Activated CD8-positive, alpha-beta memory T cell treated with anti-CD3 and anti-CD28 coated beads for 4 hours (primary cell): ENCODE data around the gene ACOX3.

ENCODE experiments used
- DNase-seq, 2 donors: peaks; one replicate each; pipeline ENCODE4 v3.0.0-alpha.2; 2020; ENCODE audit warnings: low read depth in 2 of 2

ACOX3 gene

DNA sequence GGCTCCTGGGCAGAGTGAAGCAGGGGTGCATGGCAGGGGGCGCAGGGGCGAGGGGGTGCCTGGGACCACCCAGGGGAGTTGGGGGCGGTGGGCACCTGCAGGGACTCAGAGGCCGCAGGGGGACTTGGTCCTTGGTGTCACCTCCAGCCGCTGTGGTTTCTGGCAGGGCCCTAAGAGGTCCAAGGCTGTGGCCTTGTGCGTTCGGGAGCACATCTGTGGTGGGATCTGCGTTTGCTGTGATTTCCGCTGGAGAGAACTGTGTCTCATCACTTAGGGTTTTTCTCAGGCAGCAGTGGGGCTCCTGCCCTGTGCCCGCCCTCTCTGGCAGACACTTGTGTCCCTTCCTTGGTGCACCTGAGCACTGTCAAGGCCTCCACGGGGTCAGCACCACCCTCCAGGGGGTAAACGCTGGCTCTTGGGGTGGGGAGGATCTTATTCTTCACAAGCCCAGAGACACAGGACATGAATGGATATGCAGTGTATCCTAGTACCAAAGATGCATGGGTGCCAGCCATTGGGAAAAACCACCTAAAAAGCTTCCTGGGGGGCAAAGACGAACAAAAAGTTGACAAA is 66.5 kb downstream of the ACOX3 start:
- DNase-seq: no peak

DNA sequence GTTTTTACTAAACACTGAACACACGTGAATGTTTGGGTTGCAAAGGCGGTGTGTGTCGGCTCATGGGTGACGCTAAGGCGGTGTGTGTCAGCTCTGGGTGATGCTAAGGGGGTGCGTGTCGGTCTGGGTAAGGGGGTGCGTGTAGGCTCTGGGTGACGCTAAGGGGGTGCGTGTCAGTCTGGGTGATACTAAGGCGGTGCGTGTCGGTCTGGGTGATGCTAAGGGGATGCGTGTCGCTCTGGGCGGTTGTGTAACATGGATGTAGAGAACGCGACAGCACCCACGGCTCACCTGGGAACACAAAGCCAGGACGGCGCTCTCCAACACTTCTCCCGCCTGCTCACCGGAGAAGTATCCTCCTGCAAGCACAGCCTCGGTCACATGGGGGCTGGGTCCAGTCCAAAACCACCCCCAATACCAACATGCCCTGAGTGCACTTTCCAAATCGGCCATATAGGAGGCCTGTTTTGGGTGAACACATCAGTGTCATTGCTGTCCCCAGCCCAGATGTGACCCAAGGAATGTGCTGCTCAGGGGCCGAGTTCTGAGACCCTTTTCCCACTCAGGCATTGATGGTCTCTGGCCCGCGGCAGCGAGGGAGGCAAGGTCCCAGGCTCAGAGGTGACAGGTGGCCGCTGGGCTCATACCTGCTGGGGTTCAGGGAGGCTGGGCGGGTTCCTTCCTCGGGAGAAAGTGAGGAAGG is 67.1 kb downstream of the ACOX3 start:
- no peak for DNase-seq

GRCh38 chr4:8372506-8372905 is 68.0 kb downstream of the ACOX3 start:
- DNase-seq: no peak

GRCh38 chr4:8371596-8371995 is 68.9 kb downstream of the ACOX3 start:
- DNase-seq: no peak

GRCh38 chr4:8370835-8371595 is 69.5 kb downstream of the ACOX3 start:
- DNase-seq: no peak

DNA sequence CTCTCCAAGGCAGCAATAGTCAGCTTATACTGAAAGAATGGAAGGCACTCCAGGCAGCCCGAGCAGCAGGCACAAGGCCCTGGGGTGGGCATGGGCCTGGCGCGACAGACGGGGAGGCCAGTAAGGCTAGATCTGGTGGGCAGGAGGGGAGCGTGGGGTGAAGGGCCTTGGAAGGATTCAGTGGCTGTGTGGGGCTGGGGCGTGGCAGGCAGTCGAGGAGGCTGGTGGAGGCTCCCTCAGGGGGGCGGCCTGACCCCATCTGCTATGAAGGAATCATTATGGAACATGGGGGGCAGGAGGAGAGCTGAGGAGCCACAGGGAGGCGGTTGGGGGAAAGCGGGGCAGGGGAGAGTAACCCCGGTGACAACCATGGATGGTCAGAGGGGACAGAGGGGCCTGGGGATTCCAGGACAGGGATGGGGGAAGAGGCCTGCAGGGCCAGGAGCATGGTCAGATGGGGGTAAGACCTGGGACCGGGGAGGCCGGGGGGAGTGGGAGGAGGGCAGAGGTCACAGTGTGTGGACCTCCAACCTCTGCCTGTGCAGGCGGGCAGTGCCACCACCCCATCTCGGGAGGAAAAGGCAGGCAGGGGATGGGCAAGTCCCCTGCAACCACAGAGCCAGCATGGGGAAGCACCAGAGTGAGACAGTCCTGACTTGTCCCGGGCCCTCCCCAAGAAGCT is 70.3 kb downstream of the ACOX3 start:
- DNase-seq: no peak

GRCh38 chr4:8369426-8370105 is 71.0 kb downstream of the ACOX3 start:
- DNase-seq: no peak

DNA sequence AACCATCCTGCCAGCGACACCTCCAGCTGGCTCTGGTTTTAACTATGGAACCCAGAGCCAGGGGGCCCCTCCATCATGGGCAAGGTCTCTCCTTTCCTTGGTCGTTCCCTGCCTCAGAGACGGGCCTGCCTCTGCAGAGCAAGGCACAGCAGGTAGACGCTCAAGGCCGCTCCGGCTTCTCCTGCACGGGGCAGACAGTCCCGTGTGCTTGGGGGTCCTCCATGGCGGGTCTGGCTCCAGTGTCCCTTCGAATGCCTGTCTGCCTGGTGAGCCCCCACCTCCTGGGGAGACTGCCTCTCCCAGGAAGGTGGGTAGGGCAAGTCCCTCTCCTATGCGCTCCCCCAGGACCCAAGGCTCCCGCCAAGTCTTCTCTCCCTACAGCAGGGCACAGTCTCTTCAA is 71.5 kb downstream of the ACOX3 start:
- no peak for DNase-seq

DNA sequence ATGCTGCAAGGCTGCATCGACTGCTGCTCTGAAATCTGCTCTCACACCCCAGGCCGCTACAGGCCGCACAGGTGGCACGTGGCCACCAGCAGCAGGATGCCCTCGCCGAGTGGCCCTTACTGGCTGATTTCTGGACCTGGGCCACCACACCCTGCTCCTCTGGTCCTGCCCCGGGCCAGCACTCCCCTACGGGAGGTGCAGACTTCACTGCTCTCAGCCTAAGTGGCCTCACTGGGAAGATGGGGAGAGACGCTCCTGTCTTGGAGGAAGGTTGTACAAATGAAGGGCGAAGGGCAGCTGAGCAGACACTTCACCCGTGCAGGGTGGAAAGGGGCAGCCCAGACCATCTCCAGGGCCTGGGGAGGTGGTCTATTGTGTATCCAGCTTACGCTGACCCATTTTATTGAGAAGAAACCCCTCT is 72.5 kb downstream of the ACOX3 start:
- no peak for DNase-seq

- no peak for DNase-seq
Measured at GRCh38 chr4:8366601-8367000, 73.9 kb downstream of the ACOX3 start.

DNA sequence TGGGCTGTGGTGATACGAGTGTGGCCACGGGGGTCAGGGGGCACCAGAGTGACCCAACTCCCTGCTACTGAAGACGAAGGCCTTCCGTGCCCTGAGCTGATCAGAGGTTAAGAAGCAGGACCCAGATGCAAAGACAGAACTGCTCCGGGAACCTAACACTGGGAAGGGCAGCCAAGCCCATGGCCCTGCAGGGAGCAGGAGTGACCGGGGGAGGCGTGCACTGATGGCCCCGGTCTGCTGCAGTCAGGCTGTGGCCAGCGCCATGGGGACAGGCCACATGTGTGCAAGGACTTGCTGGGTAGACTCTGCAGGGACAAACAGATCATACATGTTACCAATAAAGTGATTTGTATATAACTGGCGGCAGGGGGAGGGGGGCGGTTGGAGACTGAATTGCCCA is 74.6 kb downstream of the ACOX3 start:
- no peak for DNase-seq

- no peak for DNase-seq
Measured at GRCh38 chr4:8365353-8365752, 75.2 kb downstream of the ACOX3 start.

GRCh38 chr4:8364848-8365350 is 75.6 kb downstream of the ACOX3 start:
- DNase-seq: no peak

DNA sequence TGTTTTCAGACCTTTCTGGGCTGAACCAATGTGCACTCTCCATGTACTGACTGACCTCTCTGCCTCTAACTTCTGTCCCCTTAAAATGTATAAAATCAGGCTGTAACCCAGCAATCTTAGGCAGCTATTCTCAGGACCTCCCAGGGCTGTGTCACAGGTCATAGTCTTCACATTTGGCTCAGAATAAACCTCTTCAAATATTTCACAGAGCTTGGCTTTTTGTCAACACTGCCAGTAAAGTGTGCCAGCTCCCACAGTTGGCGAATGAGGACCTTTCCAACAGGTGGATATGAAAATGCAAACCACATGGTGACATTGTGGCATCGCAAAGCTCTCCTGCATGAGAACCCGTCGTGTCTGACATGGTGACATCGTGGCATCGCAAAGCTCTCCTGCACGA is 76.4 kb downstream of the ACOX3 start:
- DNase-seq: no peak

DNA sequence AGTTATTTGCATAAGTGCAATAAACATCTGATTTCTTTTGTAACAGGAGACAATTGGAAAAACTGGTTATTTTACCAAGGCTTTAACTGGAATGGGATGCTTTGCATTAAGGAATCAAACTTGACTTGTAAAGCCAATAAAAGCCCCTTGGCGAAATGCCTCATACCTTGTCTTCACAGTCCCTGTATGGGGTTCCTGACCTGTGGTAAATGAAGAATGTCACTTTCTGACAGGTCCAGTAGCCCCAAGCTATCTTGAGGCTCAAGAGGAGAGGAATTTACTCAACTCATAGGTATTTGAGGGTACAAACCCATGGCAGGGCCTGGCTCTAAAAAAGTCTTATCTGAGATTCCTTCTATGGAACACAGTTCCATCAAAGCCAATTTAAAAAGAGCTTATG is 78.0 kb downstream of the ACOX3 start:
- no peak for DNase-seq

GRCh38 chr4:8359193-8359592 is 81.3 kb downstream of the ACOX3 start:
- DNase-seq: no peak

DNA sequence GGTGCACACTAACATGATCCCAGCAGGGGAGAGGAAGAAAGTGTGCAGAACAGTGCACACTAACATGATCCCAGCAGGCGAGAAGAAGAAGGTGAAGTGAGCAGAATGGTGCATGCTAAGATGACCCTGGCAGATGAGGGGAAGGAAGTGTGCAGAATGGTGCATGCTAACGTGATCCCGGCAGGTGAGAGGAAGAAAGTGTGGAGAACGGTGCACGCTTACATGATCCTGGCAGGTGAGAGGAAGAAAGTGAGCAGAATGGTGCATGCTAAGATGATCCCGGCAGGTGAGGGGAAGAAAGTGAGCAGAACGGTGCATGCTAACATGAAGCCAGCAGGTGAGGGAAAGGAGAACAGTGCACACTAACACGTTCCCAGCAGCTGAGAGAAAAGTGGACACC is 83.7 kb downstream of the ACOX3 start:
- no peak for DNase-seq

GRCh38 chr4:8355864-8356565 is 84.5 kb downstream of the ACOX3 start:
- no peak for DNase-seq

- DNase-seq: no peak
Measured at GRCh38 chr4:8355306-8355705, 85.2 kb downstream of the ACOX3 start.

DNA sequence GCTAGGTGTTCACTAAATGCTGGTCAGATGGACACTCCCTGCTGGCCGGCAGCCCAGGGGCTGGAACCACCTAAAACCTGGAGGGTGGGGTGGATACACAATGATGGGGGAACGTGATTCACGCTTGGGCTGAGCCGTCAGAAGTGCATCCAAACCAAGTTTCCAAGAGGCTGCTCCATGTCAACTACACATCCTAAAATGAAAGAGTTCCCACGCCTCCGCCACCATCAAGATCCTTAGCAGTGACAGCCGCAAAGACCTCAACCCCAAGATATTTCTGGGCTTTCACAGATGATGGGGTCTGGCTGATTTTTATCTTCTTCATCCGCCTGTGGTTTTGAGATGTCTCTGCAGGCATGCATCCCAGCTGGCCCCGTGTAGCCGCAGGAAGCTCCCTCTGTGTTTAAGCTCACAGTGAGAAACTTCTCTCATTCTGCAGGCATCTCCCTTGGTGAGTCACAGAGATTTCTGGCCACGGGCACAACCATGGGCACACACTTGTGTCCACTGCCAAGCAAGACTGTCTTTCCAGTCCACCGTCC is 86.5 kb downstream of the ACOX3 start:
- no peak for DNase-seq

GRCh38 chr4:8353158-8353669 is 87.3 kb downstream of the ACOX3 start:
- no peak for DNase-seq
